HG03097 (cell line): ENCODE measurements around the gene WDR48.

Experiments used
- ATAC-seq: cut with Tn5 transposase; IDR thresholded peaks from one replicate; pipeline ENCODE4 v1.9.1; 2021; ENCODE audit not compliant: unreplicated experiment, low FRiP score

Gene WDR48

DNA sequence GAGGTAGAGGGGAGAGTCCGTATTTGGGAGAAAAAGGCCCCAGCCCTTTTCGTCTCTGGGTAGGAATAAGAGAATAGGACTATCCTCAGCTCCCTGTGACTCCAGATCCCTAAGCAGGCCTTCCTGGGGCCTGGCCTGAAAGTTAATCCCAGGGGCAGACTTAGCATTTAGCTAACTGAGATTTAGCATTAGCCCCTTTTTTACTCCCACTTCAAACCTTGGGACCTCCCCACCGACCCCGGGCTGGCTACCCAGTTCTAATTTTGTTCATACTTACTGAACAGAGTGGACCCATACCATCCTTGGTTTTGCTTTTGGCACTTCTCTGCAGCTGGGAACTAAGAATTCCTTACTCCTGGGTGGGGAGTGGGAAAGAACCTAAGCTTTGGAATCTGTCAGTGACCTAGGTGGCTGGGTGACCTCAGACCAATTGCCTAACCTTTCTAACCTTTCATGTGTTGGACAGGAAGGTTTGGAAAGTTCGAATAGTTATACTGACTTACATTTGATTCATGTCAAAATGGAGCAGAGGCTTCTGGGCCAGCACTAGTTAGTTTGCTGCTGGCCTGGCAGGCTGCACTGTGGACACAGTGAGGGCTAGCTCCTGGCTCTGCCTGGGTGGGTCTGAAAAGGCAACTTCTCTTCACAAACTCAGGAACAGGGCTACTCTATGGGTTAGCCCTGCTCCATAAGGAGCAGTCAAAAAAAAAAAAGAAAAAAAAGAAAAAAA, 67.3 kb downstream of the WDR48 start:
- no peak for ATAC-seq

GRCh38 chr3:39121621-39122020, 69.8 kb downstream of the WDR48 start:
- no peak for ATAC-seq

DNA sequence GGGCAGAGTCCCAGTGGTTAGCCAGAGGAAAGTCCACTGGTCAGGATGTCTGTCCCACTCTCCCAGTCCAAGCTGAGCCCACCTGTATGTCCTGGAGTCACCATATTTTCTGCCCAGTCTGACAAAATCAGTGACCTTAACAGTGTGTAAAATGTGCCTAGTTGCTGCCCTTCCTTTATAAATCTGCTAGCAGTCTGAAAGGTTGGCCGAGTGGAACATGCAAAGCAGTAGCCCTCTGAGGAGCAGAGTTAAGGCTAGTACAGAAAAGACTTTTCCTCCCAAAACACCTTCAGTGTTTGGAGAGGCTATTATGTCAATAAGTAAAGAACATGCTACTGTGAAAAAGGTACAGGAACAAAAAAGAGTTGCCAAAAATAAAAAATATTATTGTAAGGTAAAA, 71.0 kb downstream of the WDR48 start:
- ATAC-seq = no peak

GRCh38 chr3:39124876-39125840, 73.3 kb downstream of the WDR48 start:
- ATAC-seq = no peak

DNA sequence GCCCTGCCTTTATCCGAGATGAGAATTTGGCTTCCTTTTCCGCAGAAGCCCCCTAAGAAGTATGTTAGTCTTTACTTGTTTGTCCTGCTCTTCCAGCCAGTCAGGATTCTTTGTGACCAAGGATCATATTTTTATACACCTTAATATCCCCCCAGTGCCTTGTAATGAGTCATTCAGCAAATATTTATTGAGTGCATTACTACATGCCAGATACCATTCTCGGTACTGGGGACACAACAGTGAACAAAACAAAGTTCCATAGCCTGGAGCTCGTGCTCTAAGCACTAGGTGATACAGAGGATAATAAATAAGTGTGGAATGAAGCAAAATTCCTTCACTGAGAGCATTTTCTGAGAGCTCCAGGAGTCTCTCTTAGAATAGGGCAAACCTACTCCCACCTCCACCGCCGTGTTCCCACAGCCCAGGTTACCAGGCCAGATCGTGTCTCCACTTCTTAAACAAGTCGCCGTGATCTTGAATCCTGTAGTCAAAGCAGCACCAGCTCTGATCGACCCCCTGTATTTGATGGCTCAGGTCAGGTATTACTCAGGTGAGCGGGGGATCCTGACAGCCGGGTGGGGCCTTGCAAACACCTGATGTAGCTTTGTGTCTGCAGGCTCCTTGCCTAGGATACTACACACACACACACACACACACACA, 74.2 kb downstream of the WDR48 start:
- ATAC-seq = no peak

DNA sequence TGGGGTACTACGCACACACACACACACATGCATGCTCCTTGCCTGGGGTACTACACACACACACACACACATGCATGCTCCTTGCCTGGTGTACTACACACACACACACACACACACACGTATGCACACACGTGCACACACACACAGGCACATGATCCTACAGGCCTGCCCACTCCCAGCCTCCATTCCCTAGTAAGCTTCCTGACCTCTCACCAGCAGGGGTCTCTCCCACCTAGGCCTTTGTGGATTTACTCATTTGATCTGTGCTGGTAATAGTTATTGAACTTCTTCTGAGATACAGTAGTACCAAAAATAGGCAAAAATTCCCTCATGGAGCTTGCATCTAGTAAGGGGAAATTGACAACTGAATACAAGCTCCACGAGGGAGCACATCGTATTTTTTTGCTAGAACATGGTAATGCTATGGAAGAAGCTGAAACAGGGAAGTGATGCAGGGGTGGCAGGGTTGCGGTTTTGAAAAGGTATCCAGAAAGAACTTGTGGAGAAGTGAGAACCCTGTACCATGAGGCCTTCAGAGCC, 74.8 kb downstream of the WDR48 start:
- no peak for ATAC-seq

GRCh38 chr3:39127269-39127907, 75.6 kb downstream of the WDR48 start:
- ATAC-seq = no peak

DNA sequence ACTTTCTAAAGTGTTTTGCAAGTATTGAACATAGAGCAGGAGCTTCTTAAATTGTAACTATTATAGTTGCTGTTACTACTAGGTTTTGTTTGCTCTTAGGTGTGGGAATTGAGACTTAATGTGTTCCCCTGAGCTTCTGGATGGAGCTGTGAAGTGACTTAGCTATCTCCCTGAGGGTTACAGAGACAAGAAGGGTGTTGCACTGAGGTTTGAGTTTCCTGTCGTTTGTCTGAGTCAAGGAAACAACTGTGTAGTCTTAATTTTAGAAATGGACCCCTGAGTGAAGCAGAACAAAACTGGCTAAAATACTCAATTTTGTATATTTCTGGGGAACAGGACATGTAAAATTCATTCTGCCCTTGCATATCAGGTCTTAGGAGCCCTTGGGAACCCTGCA, 76.1 kb downstream of the WDR48 start:
- no peak for ATAC-seq

DNA sequence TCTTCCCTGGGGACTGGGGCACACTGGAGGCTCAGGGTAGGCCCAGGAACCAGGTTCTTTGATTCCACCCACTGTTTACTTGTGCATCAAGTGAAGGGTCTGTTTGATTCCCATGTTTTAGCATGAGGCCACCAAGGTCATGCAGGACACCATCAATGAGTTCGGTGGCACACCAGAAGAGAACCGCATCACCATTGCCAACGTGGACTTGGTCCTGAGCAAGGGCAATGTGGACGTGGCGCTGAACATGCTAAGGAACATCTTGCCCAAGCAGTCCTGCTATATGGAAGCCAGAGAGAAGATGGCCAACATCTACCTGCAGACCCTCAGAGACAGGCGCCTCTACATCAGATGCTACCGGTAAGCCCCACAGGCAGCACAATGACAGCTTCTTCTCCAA, 77.1 kb downstream of the WDR48 start:
- ATAC-seq = no peak

GRCh38 chr3:39130026-39130425, 78.2 kb downstream of the WDR48 start:
- no peak for ATAC-seq

GRCh38 chr3:39130693-39131265, 79.0 kb downstream of the WDR48 start:
- ATAC-seq = no peak

DNA sequence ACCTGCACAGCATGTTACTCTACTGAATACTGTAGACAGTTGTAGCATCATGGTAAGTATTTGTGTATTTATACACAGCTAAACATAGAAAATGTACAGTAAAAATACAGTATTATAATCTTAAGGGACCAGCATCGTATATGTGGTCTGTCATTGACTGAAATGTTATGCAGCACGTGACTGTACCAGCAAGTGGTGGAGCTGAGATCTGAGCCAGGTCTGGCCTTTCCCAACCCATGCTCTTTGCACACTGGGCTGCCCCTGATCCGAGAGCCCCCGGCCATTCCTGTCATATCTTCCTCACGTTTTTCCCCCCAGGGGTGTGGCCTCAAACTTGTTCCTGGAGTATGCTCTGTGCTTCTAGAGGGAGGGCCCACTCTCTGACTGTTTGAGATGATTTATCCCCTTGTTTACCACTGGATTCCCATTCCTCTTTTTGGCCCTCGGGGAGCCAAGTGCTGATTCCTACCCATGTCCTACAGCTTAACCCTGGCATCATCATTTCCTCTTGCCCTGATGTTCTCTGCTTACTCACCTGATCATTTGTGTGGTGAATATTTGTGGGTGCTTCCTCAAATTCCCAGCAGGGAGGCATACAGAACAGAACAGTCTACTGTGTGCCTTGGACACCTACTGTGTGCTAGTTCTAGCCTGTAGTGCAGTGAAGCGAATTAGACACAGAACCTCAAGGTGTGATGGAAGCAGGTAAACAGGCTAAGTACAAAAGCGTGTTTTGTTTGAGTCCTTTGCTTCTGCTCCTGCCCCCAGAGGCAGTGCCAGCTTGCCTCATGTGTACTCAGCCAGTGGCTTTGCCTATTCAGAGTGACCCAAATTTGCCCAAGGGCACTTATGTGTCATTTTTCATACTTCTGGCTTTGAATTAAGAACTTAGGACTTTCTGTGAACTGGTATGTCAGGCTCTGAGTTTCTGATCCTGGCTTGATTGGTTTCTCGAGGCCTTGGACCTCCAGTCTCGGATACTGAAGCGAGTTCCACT, 80.6 kb downstream of the WDR48 start:
- no peak for ATAC-seq

DNA sequence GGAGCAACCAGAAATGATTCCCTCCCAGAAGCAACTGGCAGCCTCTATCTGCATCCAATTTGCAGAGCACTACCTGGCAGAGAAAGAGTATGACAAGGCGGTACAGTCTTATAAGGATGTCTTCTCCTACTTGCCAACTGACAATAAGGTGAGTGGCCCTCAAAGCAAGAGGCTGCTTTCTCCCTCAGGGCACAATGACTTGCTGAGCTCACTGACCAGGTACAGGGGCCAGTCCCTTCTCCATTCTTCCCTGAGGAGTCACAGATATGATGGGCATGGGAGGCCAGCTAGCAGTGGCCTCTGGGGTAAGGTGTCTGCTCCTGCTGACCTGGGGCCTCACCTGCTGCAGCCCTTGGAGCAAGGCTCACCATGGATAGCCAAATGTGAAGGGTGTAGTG, 81.3 kb downstream of the WDR48 start:
- ATAC-seq = no peak

DNA sequence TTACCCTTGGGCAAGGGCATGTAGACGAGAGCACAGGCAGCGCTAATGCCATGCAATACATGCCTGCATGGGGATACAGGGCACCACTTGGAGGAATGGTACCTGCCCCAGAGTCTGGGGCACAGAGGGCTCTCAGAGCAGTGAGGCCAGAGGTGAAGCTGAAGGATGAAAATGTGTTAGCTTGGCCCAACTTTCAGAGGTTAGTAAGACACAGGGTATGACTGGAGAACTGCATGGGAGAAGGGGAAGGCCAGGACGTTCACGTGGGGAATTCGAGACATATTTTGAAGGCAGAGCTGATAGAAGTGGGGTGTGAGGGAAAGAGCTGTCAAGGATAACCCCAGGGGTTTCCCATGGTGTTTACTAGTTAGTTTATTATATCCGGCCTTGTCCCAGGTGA, 82.0 kb downstream of the WDR48 start:
- no peak for ATAC-seq

DNA sequence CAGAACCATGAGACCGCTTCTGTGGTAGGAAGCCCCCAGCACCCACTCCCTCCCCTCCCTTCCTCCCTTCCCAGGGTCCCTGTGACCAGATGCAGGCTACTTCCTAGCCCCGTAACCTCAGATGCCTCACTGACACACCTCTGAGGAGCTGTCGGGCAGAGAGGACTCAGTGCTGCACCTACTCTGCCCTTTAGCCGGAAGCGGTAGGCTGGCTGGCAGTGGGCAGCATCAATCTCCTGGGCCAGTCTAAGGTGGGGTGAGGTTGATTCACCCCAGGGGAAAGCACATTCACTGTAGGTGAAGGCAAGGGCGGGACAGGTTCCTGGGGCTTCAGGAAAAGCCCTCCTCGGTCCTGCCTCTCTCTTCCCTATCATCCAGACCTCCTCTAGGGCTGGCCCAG, 82.5 kb downstream of the WDR48 start:
- no peak for ATAC-seq

DNA sequence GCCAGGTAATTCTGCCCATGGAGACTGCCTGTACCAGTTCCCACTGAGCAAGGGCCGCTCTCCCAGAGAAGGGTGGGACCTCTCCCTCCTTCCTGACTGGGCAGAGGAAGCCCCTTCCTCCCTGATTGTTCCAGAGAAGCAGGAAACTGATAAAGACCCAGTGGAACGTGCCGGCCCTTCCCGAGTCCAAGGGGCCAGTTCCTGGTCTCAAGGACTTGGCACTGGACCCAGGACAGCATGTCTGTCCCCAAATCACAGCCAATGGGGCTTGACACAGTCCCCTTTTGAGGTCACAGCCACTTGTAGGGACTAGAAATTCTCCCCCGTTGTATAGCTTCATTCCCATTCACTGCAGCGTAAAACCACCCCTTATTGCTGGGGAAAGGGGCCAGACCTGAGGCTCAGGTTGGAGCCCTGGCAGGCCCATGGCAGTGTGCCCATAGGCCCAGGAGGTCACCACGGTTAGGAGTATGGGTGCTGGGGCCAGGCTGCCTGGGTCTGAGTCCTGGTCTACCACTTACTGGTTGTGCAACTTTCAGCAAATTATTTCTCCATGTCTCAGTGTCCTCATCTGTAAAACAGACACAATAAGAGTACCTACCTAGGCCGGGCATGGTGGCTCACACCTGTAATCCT, 83.5 kb downstream of the WDR48 start:
- ATAC-seq = no peak

GRCh38 chr3:39136533-39137434, 85.0 kb downstream of the WDR48 start:
- ATAC-seq = no peak
